A549 (cell line): ENCODE results near the gene SIGMAR1.

Experiments
- CTCF ChIP-seq: fragments of >200 bp; sonication (Bioruptor Twin); formaldehyde crosslinking; IDR thresholded peaks from 3 replicates; pipeline ENCODE4 v1.5.1; 2016
- JUNB ChIP-seq: fragments of >200 bp; sonication (Bioruptor Twin); formaldehyde crosslinking; IDR thresholded peaks from 2 replicates; pipeline ENCODE4 v1.6.1; 2016
- ZNF302 ChIP-seq: fragments of 250-450 bp; sonication (Bioruptor Pico); IDR thresholded peaks from 2 replicates; pipeline ENCODE4 v1.9.0; 2021; ENCODE audit warnings: inconsistent platforms, mild to moderate bottlenecking, moderate library complexity
- TF ChIP-seq, protein P1 (sequence below): fragments of 150-350 bp; IDR thresholded peaks from 2 replicates; pipeline ENCODE4 v1.6.1; 2014; ENCODE audit warnings: low read depth, mild to moderate bottlenecking, low read length

- TF ChIP-seq JUNB (no peak), ZNF302 (CRISPR knock-in tag) (no peak), CTCF (no peak)
- TF ChIP-seq, protein P1, sequence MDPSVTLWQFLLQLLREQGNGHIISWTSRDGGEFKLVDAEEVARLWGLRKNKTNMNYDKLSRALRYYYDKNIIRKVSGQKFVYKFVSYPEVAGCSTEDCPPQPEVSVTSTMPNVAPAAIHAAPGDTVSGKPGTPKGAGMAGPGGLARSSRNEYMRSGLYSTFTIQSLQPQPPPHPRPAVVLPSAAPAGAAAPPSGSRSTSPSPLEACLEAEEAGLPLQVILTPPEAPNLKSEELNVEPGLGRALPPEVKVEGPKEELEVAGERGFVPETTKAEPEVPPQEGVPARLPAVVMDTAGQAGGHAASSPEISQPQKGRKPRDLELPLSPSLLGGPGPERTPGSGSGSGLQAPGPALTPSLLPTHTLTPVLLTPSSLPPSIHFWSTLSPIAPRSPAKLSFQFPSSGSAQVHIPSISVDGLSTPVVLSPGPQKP = no peak
Observed at GRCh38 chr9:34590381-34591247, 47.0 kb downstream of the SIGMAR1 start.
